Dedifferentiated amniotic fluid mesenchymal stem cell (primary cell): Measurements from ENCODE around the gene STIP1.

Experiments used
- DNase-seq: peaks from one replicate; pipeline ENCODE4 v3.0.0-alpha.2; 2016; ENCODE audit errors: extremely low spot score

The STIP1 gene

DNA sequence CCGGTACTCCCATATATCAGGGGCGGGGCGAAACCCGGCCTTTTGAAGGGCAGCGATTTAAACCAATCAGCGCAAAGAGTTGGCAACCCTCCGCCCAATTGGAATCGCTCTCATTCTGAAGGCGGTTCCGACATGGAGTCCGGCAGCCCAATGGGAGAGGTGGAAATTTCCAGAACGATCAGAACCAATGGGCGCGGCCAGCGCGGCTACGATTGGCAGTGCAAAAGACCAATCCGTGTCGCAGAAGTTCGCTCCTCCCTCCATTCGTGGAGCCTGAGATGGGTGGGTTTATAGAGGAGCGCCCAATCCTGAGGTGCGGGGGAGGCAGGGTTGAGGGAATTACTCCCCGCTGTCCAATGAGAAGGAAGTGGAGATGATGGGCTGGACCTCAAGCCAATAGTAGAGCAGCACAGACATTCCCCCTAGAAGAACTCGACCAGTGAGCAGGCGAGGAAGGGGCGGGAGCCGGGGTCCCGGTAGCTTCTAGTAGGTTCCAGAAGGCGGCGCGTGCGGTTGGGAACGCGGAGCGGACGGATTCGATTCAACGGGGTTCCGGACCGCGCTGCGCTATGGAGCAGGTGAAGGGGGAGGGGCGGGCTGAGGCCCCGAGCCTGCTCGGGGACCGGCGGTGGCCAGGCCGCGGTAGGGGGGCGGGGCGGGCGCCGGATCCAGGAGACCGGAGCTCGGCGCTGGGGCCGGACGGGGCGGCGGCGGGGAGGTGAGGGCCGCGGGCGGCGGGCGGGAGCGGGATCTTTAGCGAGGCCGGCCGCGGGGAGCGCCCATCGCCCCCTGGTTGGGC lies at the start of gene STIP1:
TSS of gene STIP1 (plus strand) at position 479 of the 799 bp plus-strand sequence. CDS start at position 570, 91 bp downstream.
- peak; percentile 100 for DNase-seq

DNA sequence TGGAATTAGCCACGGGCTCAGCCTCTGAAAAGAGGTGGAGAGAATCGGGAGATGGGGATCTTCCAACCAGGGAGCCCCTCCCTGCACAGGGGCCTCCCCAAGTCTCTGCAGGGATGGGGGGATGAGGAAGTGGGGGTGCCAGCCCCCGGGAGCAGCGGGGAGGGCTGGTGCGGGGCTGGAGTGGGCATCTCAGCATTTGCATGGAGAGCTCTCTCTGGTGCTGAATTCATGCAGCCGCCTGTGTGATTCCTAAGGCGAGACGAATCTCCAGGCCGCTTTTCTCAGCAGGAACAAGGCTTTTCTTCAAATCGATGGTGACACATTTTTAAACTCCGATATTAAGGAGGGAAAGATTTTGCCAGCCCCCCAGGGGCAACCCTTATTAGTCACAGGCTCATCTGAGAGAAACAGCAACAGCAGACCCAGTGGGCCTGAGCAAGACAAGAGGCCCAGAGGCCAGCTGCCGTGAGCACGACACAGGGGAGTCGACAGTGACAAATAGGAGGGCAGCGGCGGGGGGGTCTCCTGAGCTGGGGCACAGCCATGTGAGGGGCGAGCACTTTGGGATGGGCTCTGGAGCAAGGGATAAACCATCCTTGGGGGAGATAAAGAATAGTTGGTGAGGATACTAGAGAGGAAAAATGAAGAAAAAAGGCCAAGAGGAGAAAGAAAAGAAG lies 49.1 kb upstream of the STIP1 start:
- DNase-seq = no peak

DNA sequence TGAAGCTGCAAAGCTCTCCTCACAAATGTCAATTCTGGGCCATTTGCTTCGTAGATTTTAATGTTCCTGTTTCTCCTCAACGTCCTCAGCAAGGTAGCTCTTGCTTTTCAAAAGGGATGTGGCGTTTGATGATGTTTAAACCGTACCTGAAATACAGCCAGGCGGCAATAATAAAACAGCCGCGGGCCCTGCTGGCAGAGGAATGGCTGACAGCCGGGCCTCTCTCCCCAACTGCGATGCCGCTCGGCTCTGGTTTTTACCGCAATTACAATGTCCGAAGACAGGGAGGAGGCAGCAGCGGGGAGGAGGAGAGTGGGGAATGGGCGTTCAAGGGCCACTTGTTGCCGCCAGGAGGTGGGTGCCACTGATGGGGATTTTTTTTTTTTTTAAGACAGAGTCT lies 47.6 kb upstream of the STIP1 start:
- no peak for DNase-seq

DNA sequence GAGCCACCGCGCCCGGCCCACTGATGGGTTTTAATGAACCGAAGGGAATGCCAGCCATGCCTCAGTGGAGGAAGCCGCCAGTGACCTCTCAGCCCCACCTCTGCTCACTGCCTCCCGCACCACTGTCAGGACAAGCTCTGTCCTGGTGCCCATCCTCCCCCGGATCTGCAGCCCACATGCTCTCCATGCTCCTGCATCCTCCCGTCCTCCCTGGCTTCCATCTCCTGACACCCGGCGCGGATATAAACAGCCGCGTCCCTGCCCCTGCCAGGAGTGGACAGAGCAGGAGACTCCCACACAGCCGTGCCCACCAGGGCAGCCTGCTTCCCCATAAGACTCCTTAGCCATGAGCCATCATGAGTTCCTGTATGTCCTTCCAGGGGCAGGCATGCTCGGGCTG lies 46.9 kb upstream of the STIP1 start:
- DNase-seq = no peak

DNA sequence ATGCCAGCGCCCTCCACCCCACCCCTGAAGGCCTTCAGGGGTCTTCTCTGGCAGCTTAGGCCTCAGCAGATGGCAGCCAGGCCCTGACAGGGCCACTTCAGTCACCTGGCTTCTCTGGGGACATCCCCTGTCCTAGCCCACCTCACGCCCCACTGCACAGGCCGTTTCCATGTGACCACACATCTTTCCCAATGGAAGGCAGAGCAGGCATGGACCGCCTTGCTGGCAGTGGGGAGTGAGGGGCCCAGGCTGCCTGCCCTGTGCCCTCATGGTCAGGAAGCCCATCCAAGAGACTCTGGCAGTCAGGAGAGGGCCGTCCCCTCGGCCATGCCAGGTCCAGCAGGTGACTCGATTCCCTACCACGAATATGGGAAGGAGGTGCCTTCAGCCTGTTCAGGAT lies 45.9 kb upstream of the STIP1 start:
- DNase-seq = no peak

DNA sequence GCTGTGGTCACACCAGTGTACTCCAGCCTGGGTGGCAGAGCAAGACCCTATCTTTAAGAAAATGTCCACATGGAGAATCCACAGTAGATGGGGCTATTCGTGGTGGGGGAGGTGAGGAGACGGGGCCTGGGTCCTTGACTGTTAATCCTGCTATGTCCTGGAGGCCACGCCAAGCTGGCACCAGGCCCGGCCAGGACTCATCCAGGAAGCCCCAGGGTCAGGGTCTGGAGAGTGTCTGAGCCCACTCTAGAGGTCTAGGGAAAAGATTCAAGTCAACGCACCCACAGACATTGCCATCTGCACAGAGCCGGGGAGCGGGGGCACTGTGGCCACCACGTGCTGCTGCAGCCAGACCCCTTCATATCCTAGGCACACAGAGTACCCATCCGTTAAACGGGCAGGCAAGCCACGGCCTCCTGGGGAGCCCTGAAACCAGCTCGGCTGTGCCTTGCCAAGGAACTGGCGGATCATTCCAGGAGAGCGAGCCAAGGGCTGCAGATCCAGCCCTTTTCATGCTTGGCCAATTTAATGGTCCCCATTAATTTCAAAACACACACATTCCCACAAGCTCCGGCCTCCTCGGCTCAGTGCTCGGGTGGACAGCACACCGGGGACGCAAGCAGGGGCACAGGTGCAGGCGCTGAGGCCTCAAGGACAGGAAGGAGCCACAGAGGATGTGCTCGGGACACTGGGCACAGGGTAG lies 44.7 kb upstream of the STIP1 start:
- no peak for DNase-seq

DNA sequence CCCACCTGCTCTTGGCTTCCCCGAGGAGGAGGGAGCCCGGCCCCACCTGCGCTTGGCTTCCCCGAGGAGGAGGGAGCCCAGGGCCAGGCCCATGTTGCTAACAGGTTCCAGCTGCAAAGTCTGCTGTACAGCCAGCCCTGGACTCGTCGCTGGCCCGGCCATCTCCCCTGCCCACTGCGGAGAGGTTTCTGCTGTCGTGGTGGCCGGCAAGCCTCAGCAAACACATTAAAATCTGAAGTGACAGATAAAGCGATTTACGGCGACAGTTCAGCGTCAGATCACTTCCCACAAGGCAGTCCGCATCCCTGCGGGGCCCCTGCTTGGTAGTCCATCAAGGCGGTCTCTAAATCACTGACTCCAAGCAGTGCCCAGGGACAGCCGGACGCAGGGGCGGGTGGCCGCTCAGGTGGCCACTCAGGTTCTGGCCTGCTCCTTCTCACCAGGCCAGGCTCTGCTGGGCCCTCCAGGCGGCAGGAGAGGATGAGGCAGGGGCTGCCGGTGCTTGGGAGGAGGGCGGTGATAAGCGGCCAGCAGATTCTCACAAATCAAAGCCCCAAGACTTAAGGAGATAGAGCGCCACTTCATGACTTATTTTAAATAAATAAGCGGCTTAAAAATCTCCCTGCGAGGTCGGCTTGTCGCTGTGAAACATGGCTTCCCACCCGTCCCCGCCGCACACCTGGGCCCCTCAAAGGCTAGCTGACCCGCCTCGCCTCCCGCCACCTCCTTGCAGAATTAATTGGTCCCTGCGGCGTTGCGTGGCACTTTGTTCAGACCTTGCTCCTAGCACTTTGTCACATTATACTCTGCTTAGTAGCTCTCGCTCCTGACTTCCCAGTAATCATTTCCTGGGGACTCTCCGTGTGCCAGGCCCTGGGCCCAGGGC lies 41.1 kb upstream of the STIP1 start:
- DNase-seq = no peak

DNA sequence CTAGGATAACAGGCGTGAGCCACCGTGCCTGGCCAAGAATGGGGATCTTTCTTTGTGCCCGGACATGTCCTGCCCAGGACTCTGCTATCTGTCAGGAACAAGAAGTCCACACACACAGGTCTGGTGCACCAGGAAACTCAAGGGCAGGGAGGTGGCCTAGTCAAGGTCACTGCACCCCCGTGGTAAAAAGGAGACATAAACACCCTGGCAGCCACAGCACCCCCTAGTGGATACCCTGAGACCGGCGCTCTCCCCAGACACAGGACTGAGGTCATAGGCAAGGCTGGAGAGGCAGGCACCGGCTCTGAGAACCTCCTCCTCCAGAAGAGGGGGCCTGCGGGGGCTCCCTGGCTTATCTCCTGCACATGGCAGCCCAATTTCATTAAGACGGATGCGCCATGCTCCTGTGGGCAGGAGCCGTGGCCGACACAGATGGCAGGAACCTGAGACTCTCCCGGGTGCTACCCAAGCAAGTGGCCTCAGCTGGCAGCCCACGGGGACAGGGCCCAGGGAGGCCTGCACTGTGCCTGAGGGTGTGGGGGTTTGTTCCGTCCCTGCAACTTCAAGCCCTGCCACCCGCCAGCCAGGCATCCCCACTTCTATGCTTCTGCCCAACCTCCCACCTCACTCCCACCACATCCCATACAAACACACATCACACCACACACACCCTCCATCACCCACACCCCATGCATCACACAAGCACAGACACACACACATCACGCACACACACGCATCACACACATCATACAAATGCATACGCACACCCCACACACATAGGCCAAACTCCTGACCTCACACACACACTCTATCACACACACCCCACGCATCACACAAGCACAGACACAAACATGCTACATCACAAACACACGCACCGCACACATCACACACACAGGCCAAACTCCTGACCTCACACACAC lies 39.7 kb upstream of the STIP1 start:
- DNase-seq = no peak

DNA sequence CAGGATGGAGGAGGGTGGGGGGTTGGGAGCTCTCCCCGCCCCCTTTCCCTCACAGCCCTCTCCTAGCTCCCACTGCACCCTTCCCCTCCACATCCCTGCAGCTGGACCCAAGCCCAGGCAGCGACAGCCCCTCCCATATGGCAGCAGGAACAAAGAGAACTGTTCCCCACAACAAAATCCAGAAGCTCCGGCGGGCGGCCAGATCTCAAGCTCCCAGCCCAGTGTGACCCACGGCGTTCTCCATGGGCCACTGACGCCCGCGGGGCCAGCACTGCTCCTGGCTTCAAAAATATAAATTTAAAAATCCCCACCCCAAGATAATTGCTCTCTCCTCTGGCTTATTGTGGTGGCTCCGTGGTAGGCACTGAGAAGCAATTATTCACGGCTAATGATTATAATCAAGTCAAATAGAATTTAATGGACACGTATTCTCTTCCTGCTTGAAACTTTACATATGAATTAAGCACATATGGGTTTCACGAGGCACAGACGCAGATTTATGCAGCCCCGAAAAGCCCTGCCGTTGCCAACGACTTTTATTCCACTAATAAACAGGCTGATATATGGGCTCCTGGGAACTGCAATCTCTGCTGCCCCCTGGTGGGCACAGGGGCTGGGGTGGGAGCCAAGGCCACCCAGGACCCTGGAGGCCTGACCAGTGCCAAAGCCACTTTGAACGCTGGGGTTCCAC lies 37.6 kb upstream of the STIP1 start:
- peak; percentile 57 for DNase-seq

DNA sequence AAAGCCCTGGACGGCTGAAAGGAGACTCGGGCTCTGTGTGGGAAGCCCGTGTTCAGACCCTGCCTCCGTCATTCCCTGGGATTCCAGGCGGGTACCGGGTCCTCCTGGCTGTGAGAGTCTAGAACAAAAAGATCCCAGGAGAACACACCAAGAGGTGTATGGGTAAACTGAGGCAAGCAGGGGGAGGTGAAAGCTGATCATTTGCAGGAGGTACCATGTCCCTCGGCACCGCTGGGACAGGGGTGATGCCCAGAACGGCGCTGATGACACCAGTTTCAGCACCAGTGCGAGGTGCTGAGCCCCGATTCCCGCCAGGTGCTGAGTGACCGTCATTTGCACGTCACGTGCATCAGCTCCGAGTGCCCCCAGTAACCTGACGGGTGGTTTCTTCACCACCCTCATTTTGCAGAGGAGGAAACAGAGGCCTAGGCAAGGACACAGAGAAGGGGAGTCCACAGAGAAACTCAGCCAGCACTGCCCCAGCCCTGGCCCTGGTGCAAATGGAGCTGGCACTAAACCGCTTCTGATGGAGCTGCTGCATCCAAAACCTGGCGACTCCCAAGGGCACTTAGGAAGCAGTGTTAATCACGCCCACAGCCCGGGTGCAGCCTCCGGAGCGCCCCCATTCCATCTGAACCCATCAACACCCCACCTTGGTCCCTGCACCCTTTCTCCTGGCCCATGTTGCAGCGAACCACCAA lies 36.9 kb upstream of the STIP1 start:
- no peak for DNase-seq

DNA sequence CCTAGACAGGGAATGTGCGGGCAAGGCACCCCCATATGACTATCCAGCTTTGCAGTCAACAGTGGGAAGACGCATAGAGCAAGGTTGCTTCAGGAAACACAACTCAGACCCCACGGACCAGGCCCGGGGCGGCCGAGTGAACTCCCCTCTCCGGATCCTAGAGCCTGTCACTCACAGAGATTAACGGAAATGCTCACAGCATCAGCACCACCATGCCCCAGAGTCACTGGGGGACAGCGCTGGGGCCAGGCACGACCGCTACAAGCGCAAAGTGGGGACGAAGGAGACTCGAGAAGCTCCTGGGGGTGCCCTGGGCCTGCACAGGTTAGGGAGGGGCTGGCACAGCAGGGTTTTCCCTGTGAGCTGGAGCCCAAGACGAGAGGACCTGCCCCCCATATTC lies 35.9 kb upstream of the STIP1 start:
- no peak for DNase-seq

DNA sequence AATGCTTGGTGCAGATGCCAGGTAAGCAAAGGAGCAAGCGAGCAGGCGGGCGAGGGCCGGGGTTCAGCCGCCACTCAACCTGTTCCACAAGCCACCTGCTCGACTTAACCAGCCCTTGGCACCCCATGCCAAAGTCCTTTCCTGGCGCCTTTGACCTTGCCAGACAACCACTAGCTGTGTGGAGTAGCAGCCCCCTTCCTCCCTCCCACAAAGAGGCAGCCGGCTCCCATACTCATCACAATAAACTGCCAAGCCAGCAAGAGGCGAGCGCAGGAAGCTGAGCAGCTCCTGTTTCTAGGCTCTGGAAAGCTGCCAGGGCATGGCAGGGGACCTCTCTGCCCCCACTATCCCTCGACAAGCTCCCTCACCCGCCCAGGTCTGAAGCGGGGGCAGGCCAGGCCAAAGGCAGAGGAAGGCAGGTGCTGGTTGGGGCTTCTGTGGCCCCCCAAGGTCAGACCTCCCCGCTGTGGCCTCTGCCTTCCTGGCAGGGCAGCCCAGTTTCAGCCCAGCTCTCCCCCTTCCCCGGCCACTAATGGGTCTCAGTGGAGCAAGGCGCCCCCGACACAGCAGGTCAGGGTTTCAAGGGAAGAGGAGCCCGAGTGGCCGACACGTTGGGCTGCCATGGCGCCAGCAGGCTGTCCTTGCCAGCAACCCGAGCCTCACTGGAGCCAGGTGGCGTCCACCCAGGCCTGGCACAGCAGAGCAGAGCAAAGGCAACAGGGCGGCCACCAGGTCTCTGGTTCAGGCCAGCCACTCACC lies 35.3 kb upstream of the STIP1 start:
- DNase-seq = no peak

DNA sequence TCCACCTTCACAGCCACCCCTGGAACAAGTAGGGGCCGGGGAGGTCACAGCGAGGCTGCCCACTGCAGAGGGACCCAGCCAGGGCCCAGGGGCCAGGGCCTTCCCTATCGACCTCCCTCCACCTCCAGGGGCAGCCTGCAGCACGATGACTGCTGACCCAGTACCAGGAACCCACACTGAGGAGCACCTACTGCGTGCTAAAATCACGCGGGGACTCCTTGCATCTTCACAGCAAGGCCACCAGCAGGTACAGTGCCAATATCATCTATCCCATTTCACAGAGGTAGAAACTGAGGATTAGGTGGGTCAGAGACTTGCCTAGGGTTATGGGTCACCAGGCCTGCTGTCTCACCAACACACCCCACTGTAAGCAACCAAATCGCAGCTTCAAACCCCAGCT lies 34.6 kb upstream of the STIP1 start:
- no peak for DNase-seq

DNA sequence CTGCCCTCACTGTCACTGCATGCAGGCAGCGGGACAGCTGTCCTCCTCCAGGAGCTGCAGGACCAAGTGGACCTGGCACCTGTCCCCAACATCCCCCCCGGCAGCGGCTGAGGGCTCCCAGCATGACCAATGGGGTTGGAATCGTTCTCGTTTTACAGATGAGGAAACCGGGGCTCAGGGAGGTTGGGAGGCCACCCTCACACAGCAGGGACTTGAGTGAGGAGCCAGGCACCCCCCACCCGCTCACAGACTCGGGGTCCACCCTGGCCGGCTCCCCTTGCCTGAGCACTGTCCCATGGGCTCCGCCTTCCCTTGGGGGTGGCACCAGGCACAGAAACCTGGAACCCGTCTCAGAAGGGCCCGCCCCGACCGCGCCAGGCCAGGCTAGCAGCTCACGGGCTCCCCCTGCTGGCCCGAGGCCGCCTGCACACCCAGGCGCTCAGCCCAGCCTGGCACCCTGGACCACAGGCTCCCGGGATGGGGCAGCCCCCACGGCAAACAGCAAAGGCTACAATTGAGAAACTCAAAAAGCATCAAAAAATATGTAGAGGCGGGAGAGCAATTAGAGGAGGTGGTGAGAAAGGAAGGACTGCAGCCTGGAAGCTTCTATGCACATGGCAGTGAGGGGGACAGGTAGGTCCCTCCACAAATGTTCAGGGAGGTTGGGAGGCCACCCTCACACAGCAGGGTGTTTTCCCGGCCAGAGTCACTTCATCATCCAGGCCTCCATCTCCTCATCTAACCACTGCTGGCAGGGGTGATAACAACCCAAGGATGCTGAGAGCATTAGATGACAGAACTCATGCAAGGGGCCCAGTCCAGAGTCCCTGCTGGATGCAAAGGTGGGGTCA lies 32.9 kb upstream of the STIP1 start:
- DNase-seq = no peak

DNA sequence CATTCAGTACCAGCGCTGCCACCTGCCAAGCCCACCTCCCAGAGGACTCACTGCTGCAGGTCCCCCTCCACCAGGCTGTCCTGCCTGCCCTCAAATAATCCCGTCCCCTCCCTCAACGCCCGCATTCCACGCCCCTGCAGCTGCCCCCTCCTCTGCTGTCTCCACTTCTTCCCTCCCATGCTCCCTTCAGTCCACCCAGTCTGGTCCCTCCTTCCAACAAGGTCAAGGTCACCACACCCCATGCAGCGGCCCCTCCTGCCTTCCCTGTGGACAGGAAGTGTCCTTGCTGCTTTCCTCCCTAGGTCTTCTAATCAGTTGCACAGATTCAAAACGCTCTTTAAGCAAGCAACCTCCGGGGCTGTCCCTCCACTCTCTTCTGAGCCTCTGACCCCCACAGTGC lies 32.2 kb upstream of the STIP1 start:
- DNase-seq = no peak

DNA sequence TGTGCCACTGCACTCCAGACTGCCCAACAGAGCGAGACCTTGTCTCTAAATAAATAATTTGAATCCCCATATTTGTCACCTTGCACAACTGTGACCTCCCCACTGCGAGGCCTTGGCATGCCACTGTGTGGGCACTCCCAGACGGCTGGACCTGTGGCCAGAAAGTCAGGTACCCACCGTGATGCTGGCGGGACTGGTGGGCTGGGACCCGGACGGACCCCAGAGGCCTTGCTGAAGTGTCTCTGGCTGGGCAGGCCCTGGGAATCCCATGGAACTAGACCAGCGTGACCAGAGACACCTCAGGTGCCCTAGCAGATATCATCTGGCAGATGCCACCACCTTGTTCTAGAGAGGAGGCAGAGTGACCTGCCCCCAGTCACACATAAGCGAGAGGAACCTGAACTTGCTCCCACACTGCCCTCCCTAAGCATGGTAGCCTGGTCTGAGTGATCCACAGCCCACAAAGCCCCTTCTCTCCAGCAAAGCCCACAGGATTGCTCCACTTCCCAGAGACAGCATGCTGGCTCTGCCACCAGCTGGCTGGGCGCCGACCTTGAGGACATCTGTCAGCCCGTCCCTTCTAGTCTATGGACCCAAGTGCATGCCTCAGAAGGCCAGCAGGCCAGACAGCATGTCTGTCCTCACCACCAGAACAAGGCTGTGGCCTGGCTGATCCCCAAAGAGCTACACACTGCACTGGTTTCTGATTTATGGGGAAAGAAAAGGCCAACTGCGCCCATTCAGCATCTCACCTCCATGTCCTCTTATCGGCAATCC lies 29.5 kb upstream of the STIP1 start:
- no peak for DNase-seq
